ENCODE measurements around the gene FAM83B. TPM values are rescaled to one million over a fixed set of nuclear protein-coding genes. Genes with fewer than 3 reads are reported as not detected.

Gene FAM83B
- total RNA-seq, 1 donor from 2014 or later = 11.3 TPM

DNA sequence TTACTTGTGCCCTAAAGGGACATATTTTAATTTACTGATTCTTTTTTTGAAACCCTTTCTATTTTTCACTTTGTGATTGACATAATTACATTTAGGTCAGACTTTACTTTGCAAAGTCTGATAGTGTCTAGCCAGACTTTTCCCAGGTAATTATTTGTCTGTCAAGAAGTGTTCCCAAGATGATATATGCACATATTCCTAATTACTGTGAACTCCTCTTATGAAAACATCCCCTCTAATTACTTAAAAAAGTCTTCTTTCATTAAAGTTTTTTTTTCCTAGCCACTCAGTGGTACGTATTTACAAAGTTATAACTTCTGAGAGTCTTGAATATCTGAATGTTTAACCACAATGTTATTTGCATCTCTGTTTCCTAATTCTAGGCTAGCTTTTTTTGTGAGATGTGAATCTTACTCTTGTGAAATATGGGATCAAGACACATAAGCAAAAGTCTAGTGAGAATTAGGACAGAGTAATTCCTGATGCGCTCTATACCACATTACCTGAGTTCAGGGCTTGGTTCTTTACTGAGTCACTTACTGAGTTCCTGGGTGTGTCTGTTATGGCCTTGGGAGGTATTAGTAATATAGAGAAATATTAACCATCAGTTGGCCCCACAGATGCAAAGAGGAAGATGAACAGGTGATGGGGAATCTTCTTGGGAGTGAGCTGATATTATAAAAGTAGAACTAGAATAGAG is 27.9 kb downstream of the FAM83B start:
- H3K4me1 Mint-ChIP-seq (ENCODE audit: unreplicated experiment) = peaks cover under 1% of the 10 kb centered on the region

DNA sequence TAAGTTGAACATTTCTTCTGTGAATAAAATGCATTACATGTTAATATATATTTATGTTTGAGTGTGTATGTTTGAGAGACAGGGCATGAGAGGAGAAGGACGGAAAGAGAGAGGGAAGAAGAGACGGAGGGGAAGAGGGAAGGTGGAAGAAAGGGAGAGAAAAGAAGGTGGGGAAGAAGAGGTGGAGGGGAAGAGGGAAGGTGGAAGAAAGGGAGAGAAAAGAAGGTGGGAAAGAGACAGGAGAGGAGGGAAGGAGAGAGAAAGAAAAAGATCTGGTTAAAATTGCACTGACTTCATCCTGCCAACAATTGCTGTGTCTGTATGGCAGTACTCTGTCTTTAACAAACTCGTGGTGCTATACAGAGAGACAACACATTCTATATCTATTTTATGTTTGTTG is 29.0 kb downstream of the FAM83B start:
- Mint-ChIP-seq H3K27ac (peak overlapping the region; percentile 89), H3K4me3 (no peak overlapping the region)
- TF ChIP-seq, protein P1, sequence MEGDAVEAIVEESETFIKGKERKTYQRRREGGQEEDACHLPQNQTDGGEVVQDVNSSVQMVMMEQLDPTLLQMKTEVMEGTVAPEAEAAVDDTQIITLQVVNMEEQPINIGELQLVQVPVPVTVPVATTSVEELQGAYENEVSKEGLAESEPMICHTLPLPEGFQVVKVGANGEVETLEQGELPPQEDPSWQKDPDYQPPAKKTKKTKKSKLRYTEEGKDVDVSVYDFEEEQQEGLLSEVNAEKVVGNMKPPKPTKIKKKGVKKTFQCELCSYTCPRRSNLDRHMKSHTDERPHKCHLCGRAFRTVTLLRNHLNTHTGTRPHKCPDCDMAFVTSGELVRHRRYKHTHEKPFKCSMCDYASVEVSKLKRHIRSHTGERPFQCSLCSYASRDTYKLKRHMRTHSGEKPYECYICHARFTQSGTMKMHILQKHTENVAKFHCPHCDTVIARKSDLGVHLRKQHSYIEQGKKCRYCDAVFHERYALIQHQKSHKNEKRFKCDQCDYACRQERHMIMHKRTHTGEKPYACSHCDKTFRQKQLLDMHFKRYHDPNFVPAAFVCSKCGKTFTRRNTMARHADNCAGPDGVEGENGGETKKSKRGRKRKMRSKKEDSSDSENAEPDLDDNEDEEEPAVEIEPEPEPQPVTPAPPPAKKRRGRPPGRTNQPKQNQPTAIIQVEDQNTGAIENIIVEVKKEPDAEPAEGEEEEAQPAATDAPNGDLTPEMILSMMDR (conservative IDR thresholded peaks at IDR 0.05) = no peak

More for the DNA sequence above, 27.9 kb downstream of the FAM83B start:
- TF ChIP-seq, protein P1 (conservative IDR thresholded peaks at IDR 0.05) = no peak
- H3K36me3 Mint-ChIP-seq = no peaks in the 10 kb centered on the region
- H3K9me3 Mint-ChIP-seq = no peaks in the 10 kb centered on the region
- peak overlapping the region; percentile 32 for H3K4me3 Mint-ChIP-seq
- H3K27ac Mint-ChIP-seq = peak overlapping the region; percentile 89
- DNase-seq (ENCODE audit: extremely low spot score, unreplicated experiment) = no peak
- H3K27me3 Mint-ChIP-seq = no peaks in the 10 kb centered on the region

DNA sequence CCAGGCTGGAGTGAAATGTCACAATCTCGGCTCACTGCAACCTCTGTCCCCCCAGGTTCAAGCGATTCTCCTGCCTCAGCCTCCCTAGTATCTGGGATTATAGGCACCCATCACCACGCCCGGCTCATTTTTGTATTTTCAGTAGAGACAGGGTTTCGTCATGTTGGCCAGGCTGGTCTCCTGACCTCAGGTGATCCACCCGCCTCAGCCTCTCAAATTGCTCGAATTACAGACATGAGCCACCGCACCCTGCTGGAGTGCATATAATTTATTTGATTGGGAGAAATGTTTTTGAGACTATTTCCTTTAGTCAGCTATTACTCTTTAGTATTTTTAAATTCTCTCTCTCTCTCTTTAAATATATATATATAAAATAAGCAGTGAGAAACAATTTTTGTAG is 29.8 kb downstream of the FAM83B start:
- Mint-ChIP-seq H3K27ac (peak overlapping the region; percentile 46), H3K27me3 (no peaks in the 10 kb centered on the region), H3K36me3 (no peaks in the 10 kb centered on the region), H3K4me3 (no peak overlapping the region), H3K9me3 (no peaks in the 10 kb centered on the region), H3K4me1 (ENCODE audit: unreplicated experiment) (no peaks in the 10 kb centered on the region)
- TF ChIP-seq, protein P1 (conservative IDR thresholded peaks at IDR 0.05) = no peak
- no peak for DNase-seq (ENCODE audit: extremely low spot score, unreplicated experiment)

More for the DNA sequence above, 29.0 kb downstream of the FAM83B start:
- no peak for DNase-seq (ENCODE audit: extremely low spot score, unreplicated experiment)
- no peaks in the 10 kb centered on the region for H3K4me1 Mint-ChIP-seq (ENCODE audit: unreplicated experiment)
- H3K9me3 Mint-ChIP-seq = no peaks in the 10 kb centered on the region
- no peaks in the 10 kb centered on the region for H3K27me3 Mint-ChIP-seq
- H3K36me3 Mint-ChIP-seq = no peaks in the 10 kb centered on the region

DNA sequence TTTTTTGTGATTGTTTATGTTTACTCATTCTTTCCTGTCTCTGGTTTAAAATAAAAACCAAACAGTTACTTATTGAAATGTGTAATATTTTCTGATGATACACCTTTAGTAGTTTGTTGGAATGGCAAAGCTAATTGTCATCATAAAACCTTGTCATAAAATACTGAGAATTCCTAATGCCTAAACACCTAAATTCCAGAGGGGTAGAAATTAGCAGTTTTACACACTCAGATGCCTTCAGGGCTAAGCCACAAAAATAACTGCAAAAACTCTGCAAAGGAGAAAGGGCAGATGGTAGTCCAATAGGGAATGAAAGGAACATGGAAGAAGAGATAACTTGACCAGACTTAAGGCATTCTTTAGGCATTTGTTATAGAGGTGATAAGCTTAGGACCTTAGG is 30.3 kb downstream of the FAM83B start:
- no peaks in the 10 kb centered on the region for H3K9me3 Mint-ChIP-seq
- TF ChIP-seq, protein P1 (conservative IDR thresholded peaks at IDR 0.05) = no peak
- no peaks in the 10 kb centered on the region for H3K27me3 Mint-ChIP-seq
- DNase-seq (ENCODE audit: extremely low spot score, unreplicated experiment) = no peak
- H3K36me3 Mint-ChIP-seq = no peaks in the 10 kb centered on the region
- no peak overlapping the region for H3K4me3 Mint-ChIP-seq
- no peaks in the 10 kb centered on the region for H3K4me1 Mint-ChIP-seq (ENCODE audit: unreplicated experiment)
- H3K27ac Mint-ChIP-seq = no peak overlapping the region

DNA sequence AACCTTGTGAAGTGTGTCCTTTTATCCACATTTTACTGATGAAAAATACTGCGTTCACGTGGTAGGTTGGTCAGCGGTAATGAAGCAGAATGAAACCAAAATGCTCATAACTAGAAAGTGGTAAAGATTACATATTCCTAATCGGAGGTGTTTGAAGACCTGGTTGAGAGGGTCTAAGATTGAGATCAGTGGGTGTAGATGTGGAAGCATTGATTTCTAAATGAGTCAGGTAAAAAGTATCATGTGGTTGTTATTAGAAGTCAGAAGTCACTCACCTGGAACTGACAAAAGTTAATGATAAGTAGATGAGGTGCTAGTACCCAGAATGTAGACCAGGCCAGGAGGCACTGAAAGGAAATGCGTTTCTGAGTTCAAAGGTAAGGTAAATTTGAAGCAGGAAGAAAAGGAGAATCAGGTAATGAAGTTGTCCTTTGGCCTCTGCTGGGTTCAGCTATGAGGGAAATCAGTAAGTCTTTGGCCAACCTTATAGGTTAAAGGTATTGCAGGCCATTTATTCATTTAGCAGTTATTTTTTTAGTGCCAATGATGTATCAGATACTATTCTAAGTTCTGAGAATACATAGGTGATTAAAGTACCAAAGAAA is 31.2 kb downstream of the FAM83B start:
- H3K27me3 Mint-ChIP-seq = no peaks in the 10 kb centered on the region
- no peaks in the 10 kb centered on the region for H3K36me3 Mint-ChIP-seq
- no peak overlapping the region for H3K4me3 Mint-ChIP-seq
- no peak overlapping the region for H3K27ac Mint-ChIP-seq
- H3K4me1 Mint-ChIP-seq (ENCODE audit: unreplicated experiment) = no peaks in the 10 kb centered on the region
- H3K9me3 Mint-ChIP-seq = no peaks in the 10 kb centered on the region
- TF ChIP-seq, protein P1 (conservative IDR thresholded peaks at IDR 0.05) = no peak
- DNase-seq (ENCODE audit: extremely low spot score, unreplicated experiment) = no peak
